OCI-M2 (cell line): ENCODE data around the gene NDST3.

Experiments
- DNase-seq: peaks from one replicate; lab custom pipeline; 2025; ENCODE audit not compliant: unreplicated experiment; lab: John Stamatoyannopoulos, UW

The NDST3 gene

DNA sequence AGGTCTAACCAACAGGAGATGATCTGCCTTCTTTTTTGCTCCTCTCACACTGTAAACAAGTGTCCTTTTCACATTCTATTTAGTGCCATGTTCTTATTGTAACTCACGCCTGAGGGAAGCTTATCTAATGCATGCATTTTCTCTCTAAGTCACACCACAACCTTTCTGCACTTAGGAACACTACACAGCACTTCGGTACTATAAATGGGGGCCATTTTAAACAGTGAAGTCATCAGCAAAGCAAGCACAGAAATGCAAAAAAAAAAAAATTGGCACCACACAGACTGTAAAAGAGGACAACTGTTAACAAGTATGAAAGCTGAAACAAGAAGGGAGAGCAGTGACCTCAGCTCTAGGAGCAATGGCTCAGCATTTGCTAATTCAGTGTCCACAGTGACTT is 273.4 kb downstream of the NDST3 start:
- no peak for DNase-seq
